Endothelial cell of hepatic sinusoid (primary cell): ENCODE data around the gene SAPCD1.

Experiments used
- in situ Hi-C: cut with HindIII; loops from 2 replicates; pipeline ENCODE4 v1.10.0; 2017; ENCODE audit warnings: low sequenced_read_pairs

SAPCD1 gene

GRCh38 chr6:31728767-31729514, 33.5 kb upstream of the SAPCD1 start, which contains the start of gene DDAH2:
Gene DDAH2 (minus strand): TSS chr6:31729299. CDS start chr6:31729161, 138 bp downstream.
- in situ Hi-C loops: no loop called here

GRCh38 chr6:31729515-31729978, 32.9 kb upstream of the SAPCD1 start:
- in situ Hi-C loops: no loop called here

DNA sequence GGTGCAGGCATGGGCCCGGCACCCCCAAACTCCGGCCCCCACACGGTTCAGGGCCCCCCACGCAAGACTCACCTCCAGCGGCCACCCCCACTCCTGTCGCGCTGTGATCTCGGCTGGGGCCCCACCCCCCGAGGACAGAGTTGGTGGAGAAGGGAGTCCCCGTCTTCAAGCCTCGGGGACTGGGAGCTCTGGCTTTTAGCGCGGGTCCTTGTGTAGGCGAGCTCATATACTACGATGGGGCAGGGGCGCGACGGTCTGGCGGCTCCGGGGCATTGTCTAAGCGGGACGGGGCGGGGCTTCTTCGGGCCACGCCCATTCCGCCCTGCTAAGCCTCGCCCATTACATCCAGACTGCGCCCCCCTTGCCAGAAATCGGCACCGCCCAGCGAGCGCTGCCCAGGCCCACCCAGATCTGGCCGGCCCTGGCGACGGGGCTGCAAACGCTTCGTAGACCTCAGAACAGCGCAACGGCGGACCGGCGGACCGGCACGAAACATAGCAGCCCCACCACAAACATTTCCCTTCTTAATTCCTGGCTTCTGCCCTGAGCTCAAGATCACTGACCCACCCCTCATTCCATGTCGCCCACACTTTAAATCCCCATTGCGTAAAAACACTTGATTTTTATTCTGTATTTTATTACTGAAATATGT, 32.4 kb upstream of the SAPCD1 start:
- in situ Hi-C loops: loop anchor here (5.0 kb wide), 1 partner anchor 38 kb away; no protein-coding TSS in a partner anchor

- in situ Hi-C loops: loop anchor here (5.0 kb wide), 1 partner anchor 38 kb away; no protein-coding TSS in a partner anchor
These were observed 31.8 kb upstream of the SAPCD1 start for GRCh38 chr6:31730631-31731086.

DNA sequence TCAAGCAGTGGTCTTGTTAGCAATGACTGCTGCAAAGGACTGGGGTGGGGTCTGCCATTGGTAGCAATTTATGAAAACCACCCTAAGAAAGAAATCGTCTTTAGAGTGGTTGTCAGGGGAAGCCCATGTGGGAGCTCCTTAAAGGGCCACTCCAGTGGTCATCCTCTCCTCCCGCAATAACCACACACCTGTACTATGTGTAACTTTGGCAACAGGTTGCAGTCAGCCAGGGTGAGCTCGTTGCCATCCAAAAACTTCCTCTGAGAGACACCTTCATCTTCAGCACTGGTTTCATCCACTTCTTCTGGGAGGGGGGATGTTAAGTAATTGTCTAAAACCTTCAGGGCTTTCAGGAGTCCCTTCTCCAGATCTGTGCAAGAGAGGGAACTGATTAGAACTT, 30.4 kb upstream of the SAPCD1 start:
- in situ Hi-C loops: loop anchor here (5.0 kb wide), 1 partner anchor 40 kb away; no protein-coding TSS in a partner anchor

- in situ Hi-C loops: loop anchor here (5.0 kb wide), 1 partner anchor 41 kb away; no protein-coding TSS in a partner anchor
These were observed 28.7 kb upstream of the SAPCD1 start for GRCh38 chr6:31733734-31734133.

DNA sequence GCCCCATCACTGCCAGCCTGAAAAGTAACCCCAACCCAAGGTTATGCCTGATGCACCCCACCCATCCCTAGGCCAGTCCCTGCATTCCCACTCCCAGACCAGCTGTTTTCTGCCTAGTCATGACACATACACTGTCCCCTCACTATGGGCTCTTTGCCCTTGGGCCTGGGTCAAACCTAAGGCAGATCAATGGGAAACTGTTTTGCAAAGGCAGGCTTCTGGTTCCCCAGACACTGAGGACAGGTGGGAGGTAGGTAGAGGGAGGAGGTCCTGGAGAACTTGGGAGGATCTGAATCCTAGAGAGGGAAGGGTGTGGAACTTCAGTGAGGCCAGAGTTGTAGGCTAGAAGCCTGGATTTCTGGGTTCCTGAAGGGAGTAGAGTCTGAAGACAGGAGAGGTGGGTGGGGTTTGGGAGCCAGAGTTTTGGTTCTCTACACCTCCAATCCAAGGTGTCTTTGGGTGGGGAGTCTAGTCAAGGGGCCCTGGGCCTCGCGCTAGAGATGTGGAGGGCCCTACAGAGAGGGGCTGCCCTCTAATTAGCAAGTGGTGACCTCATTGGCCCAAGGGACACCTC, 28.1 kb upstream of the SAPCD1 start:
- in situ Hi-C loops: loop anchor here (5.0 kb wide), 1 partner anchor 42 kb away; no protein-coding TSS in a partner anchor

DNA sequence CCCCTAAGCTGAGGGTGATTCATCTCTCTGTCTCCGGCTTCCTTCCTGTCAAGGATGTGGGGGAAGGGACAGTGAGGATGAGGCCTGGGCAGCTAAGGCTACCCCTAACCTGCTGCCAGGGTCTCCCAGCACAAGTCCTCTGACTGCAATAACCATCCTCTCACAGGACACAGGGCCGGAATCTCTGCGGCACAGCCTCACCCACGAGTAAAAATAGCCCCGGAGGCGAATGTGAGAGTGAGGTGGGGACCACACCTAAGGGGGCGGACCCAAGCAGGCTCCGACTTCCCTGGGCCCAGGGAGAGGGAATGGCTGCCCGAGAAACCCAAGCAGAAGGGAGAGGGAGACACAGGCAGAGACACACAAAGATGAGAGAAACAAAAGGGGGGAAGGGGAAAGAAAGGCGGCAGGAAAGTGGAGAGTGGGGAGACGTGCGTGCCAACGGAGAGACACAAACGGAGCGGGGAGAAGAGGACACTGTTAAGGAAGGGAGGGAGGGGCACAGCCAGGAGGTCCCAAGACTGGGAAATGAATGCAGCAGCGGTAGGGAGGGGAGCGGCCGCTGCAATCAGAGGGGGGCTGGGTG, 27.5 kb upstream of the SAPCD1 start:
- in situ Hi-C loops: loop anchor here (5.0 kb wide), 1 partner anchor 43 kb away; no protein-coding TSS in a partner anchor

GRCh38 chr6:31736021-31736767, 26.3 kb upstream of the SAPCD1 start, which contains the start of gene CLIC1:
Gene CLIC1 (minus strand): TSS chr6:31736530. CDS start chr6:31736300, 230 bp downstream.
- in situ Hi-C loops: no loop called here

DNA sequence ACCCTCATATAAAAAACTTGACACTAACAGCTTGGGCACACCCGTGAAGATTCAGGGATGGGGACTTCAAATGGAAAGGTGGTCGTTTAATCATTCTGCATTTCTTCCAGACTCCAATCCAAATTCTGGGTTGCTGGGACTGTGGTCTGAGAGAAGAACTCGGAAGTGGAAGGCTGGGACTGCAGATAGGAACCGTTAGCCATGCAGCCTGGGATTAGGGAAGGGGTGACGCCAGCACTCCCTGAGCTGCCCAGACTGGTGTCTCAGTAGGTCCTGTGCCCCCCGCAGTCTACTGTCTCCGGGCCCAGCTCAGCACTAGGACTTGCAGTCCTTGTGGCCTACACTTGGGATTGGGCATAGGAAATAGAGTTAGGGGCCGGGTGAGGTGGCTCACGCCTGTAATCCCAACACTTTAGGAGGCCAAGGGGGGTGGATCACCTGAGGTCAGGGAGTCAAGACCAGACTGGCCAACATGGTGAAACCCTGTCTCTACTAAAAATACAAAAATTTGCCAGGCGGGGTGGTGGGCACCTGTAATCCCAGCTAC, 25.6 kb upstream of the SAPCD1 start:
- in situ Hi-C loops: no loop called here

DNA sequence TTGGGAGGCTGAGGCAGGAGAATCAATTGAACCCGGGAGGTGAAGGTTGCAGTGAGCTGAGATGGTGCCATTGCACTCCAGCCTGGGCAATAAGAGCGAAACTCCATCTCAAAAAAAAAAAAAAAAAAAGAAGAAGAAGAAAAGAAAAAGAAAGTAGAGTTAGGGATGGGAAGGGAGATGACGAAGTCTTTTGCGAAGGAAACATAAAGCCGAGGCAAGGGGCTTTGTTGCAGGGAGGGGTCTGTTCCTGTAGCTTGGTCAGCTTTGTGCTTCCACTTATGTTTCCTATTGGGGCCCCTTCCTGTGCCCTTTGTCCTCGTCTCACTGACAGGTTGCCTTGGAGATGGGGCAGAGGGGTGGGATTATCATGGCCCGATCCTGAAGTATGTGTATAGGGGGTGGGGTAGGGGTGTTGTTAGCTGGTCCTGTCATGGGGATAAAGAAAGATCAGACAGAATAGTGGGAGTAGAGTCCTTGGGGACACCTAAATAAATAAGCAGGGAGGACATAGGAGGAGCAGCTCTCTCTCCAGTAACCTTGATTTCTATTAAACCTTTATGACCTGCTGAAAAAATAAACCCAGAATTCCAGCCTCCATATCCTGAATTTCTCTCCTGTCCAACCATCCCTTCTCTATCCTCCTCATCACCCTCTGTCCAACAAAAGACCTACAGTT, 25.0 kb upstream of the SAPCD1 start:
- in situ Hi-C loops: no loop called here

GRCh38 chr6:31737991-31738979, 24.2 kb upstream of the SAPCD1 start:
- in situ Hi-C loops: no loop called here

DNA sequence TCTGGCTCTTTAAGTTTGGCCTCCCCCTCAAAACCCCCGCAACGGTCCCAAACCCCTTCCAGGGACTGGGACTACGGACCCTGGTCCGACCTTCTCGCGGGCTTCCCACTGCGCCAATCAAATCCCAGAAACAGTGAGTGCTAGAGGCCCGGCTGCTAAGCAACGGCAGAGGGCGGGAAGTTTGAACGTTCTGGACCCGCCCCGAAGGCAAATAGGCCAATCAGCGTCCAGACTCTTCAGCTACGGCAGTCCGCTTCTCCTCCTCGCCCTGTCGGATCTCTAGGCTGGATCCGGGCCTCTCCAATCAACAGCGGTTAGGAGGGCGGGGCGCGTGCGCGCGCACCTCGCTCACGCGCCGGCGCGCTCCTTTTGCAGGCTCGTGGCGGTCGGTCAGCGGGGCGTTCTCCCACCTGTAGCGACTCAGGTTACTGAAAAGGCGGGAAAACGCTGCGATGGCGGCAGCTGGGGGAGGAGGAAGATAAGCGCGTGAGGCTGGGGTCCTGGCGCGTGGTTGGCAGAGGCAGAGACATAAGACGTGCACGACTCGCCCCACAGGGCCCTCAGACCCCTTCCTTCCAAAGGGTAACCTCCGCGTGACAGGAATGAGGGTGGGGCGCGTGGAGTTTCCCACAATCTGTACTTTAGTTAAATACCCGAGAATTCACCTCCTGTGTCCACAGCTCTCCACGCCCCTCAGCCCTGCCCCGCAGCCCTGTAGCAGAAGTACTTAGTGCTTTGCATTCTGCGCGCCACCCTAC, 22.6 kb upstream of the SAPCD1 start, which contains the start of gene MSH5:
MSH5 (plus strand) TSS at position 367 of the 758 bp plus-strand sequence. CDS start 462 bp downstream, outside the sequence.
- in situ Hi-C loops: loop anchor here (5.0 kb wide), 2 partner anchors 42 to 97 kb away; no protein-coding TSS in a partner anchor

- in situ Hi-C loops: loop anchor here (5.0 kb wide), 2 partner anchors 42 to 97 kb away; no protein-coding TSS in a partner anchor
These were observed 21.8 kb upstream of the SAPCD1 start for GRCh38 chr6:31740397-31741223.

DNA sequence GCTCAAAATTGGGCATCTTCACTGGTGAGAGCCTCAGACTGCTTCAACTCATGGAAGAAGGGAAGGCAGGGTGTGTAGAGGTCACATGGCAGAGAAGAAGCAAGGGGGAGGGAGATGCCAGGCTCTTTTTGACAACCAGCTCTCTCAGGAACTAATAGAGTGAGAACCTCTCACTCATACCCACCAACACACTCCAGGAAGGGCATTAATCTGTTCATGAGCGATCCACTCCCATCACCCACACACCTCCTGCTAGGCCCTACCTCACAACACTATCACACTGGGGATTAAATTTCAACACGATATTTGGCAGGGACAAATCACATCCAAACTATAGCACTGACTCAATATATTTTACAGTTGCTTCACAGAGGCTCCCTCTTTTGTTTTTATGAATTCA, 20.6 kb upstream of the SAPCD1 start:
- in situ Hi-C loops: loop anchor here (5.0 kb wide), 2 partner anchors 40 to 95 kb away; no protein-coding TSS in a partner anchor

DNA sequence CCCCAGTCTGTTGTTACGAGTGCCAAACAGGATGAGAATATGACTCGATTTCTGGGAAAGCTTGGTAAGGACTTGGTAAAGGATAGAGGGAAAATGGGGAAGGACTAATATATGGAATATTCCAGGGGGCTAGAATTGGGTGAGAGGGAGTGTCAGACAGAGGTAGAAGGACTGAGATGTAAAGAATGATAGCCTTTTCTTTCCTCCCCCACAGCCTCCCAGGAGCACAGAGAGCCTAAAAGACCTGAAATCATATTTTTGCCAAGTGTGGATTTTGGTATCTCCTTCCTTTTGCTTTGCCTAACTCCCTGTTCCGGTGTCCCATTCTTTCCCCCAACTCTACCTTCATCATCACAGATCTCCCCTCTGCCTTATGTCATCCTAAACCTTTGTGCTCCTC, 19.6 kb upstream of the SAPCD1 start:
- in situ Hi-C loops: loop anchor here (5.0 kb wide), 2 partner anchors 39 to 94 kb away; no protein-coding TSS in a partner anchor
